Immature natural killer cell (primary cell): ENCODE data around the gene PLD1. TPM values are rescaled to one million over a fixed set of nuclear protein-coding genes. Genes with fewer than 3 reads are reported as not detected.

Experiments
- DNase-seq, 3 donors: peaks; one replicate each; pipeline ENCODE4 v3.0.0; 2022; ENCODE audit warnings: mixed read lengths in 1 of 3
- H3K27ac Mint-ChIP-seq, 6 donors: one replicate each; pipeline ENCODE4 v1.8.0; 2020; ENCODE audit warnings: mixed read lengths in 6 of 6, mild to moderate bottlenecking in 5 of 6, inconsistent platforms in 4 of 6, moderate library complexity in 3 of 6
- H3K27me3 Mint-ChIP-seq, 3 donors: one replicate each; pipeline ENCODE4 v1.8.0; 2020 to 2021; ENCODE audit warnings: low read depth in 3 of 3, mild to moderate bottlenecking in 3 of 3, mixed read lengths in 3 of 3, moderate library complexity in 3 of 3, inconsistent platforms in 1 of 3
- H3K36me3 Mint-ChIP-seq, 3 donors: one replicate each; pipeline ENCODE4 v1.8.0; 2020; ENCODE audit warnings: mixed read lengths in 3 of 3, inconsistent platforms in 2 of 3, mild to moderate bottlenecking in 2 of 3
- H3K4me1 Mint-ChIP-seq, 2 donors: one replicate each; pipeline ENCODE4 v1.8.0; 2020; ENCODE audit warnings: inconsistent platforms in 2 of 2, mild to moderate bottlenecking in 2 of 2, mixed read lengths in 2 of 2, moderate library complexity in 1 of 2
- H3K4me3 Mint-ChIP-seq, 5 donors: one replicate each; pipeline ENCODE4 v1.8.0; 2020; ENCODE audit warnings: mild to moderate bottlenecking in 5 of 5, mixed read lengths in 5 of 5, inconsistent platforms in 3 of 5, moderate library complexity in 3 of 5
- H3K9me3 Mint-ChIP-seq, 6 donors: one replicate each; pipeline ENCODE4 v1.8.0; 2020; ENCODE audit warnings: mild to moderate bottlenecking in 6 of 6, mixed read lengths in 6 of 6, inconsistent platforms in 4 of 6, moderate library complexity in 3 of 6
- polyA plus RNA-seq, 3 donors: library from polyadenylated mRNA; unstranded; fragments of 300-500 nt; fragmentation: Illumina TruSeq; gene quantifications; one replicate each; pipeline ENCODE4 v1.2.3, GENCODE V29; 2021

Gene PLD1
- polyA plus RNA-seq, 3 donors from 2014 or later: 3.8 to 7.2 TPM; not detected in 1

- Mint-ChIP-seq H3K36me3 (peaks cover 9 to 30% (median 14%) of the 10 kb centered on the region in 3 donors), H3K27me3 (no peaks in the 10 kb centered on the region), H3K4me1 (peaks cover 0 to 1% of the 10 kb centered on the region in 2 donors), H3K9me3 (no peaks in the 10 kb centered on the region), H3K27ac (no peak overlapping the region), H3K4me3 (no peak overlapping the region)
- no peak for DNase-seq
These were observed 125.0 kb downstream of the PLD1 start for GRCh38 chr3:171685116-171685895.

DNA sequence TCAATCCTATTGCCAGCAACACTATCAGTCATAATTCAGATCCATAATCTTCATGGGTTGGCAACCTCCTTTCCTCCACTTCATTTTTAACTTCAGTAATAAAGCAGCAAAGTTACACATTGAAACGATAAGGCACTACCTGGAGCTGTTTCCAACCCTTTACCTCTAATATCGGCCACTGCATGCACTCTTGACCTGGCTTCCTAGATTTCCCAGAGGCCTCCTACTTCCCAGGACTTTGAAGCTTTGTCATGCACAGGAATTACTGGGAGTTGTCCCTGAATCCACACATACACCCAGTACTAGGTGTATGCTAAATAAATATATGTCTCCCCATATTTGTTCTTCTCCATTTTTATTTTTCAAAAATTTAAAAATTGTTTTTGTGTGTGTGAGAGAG, 126.1 kb downstream of the PLD1 start:
- no peak overlapping the region for H3K27ac Mint-ChIP-seq
- DNase-seq: no peak
- H3K4me3 Mint-ChIP-seq: no peak overlapping the region
- H3K36me3 Mint-ChIP-seq: peaks cover 9 to 27% (median 13%) of the 10 kb centered on the region in 3 donors
- H3K9me3 Mint-ChIP-seq: no peaks in the 10 kb centered on the region
- H3K27me3 Mint-ChIP-seq: no peaks in the 10 kb centered on the region
- H3K4me1 Mint-ChIP-seq: no peaks in the 10 kb centered on the region

- DNase-seq: no peak
- no peak overlapping the region for H3K4me3 Mint-ChIP-seq
- peaks cover 9 to 23% (median 19%) of the 10 kb centered on the region in 3 donors for H3K36me3 Mint-ChIP-seq
- H3K27me3 Mint-ChIP-seq: peaks cover 0 to 2% (median 0%) of the 10 kb centered on the region in 3 donors
- no peak overlapping the region for H3K27ac Mint-ChIP-seq
- no peaks in the 10 kb centered on the region for H3K9me3 Mint-ChIP-seq
- no peaks in the 10 kb centered on the region for H3K4me1 Mint-ChIP-seq
These were observed 127.5 kb downstream of the PLD1 start for GRCh38 chr3:171682743-171683142.

- Mint-ChIP-seq H3K27me3 (peaks cover 0 to 2% (median 0%) of the 10 kb centered on the region in 3 donors), H3K27ac (no peak overlapping the region), H3K4me3 (no peak overlapping the region), H3K4me1 (no peaks in the 10 kb centered on the region), H3K9me3 (no peaks in the 10 kb centered on the region), H3K36me3 (peaks cover 5 to 28% (median 18%) of the 10 kb centered on the region in 3 donors)
- no peak for DNase-seq
These were observed 129.4 kb downstream of the PLD1 start for GRCh38 chr3:171680726-171681411.

DNA sequence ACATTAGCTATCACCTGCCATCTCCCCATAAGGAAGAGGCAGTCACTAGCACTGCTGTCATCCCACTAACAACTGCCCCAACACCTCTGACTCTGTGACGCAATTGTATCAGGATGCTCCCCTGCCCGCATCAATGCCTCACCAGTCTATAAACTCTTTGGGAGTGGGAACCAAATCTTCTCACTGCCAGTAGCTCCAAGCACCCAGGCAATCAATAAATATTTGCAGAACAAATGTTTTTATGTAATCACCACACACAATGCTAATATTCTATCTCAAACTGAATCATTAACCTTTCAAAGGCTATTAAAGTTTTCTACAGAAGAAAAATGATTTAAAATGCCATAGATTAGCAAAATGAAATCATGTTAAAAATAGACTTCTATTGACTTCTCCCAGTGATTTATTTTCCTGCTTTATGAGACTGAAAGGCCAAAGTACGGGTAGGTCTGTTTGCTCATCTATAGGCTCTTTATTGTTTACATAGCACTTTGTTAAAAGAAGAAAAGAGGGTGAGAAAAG, 131.3 kb downstream of the PLD1 start:
- no peak overlapping the region for H3K4me3 Mint-ChIP-seq
- H3K4me1 Mint-ChIP-seq: no peaks in the 10 kb centered on the region
- H3K36me3 Mint-ChIP-seq: peaks cover 0 to 28% (median 14%) of the 10 kb centered on the region in 3 donors
- no peaks in the 10 kb centered on the region for H3K9me3 Mint-ChIP-seq
- H3K27me3 Mint-ChIP-seq: peaks cover 0 to 2% (median 0%) of the 10 kb centered on the region in 3 donors
- H3K27ac Mint-ChIP-seq: no peak overlapping the region
- no peak for DNase-seq

DNA sequence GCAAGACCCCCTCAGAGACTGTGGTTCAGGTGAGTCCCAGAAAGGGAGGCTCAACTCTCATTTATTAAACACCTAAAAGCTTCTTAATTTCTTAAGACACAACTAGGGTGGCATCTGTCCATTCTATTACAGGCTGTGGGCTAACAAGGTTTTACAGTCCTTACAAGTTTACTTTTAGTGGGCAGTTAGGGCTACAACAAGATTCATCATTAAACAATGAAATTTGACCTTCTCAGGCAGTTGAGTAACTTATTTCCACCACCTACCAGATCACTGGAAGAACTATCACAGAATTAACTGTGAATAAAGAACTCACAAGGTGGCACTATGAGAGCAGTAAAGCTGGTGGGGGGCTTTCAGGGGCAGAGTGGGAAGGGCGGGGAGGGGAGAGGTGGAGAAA, 132.6 kb downstream of the PLD1 start:
- no peak overlapping the region for H3K4me3 Mint-ChIP-seq
- DNase-seq: no peak
- H3K27ac Mint-ChIP-seq: no peak overlapping the region
- peaks cover 0 to 2% (median 0%) of the 10 kb centered on the region in 3 donors for H3K27me3 Mint-ChIP-seq
- H3K36me3 Mint-ChIP-seq: peaks cover 3 to 20% (median 4%) of the 10 kb centered on the region in 3 donors
- H3K4me1 Mint-ChIP-seq: no peaks in the 10 kb centered on the region
- no peaks in the 10 kb centered on the region for H3K9me3 Mint-ChIP-seq

DNA sequence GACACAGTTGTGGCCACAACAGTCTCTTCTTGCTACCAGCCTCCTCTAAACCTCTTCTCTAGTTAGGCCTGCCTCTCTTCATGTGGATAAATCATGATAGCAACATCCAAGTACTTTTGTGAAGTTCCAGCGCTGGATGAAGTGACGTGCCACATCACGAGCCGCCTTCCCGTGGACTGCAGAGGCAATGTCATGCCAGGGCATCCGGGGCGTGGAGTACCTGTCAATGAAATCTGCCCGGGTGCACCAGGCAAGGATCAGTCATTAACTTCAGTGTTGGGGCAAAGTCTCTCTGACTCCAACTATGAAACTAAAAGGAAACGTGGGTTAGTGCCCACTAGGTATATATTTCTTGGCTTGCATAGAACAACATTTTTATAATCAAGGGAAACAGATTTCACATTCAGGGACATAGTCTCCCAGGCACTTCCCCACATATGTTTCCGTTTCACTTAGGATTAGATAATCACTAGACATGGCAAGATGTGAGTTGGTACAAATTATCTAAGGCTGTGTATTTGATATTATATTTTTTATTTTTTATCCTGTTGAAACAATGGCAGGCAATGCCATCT, 133.6 kb downstream of the PLD1 start:
- Mint-ChIP-seq H3K4me3 (no peak overlapping the region), H3K36me3 (peaks cover 3 to 20% (median 4%) of the 10 kb centered on the region in 3 donors), H3K9me3 (no peaks in the 10 kb centered on the region), H3K27me3 (peaks cover 0 to 2% (median 0%) of the 10 kb centered on the region in 3 donors), H3K4me1 (no peaks in the 10 kb centered on the region), H3K27ac (no peak overlapping the region)
- DNase-seq: no peak

DNA sequence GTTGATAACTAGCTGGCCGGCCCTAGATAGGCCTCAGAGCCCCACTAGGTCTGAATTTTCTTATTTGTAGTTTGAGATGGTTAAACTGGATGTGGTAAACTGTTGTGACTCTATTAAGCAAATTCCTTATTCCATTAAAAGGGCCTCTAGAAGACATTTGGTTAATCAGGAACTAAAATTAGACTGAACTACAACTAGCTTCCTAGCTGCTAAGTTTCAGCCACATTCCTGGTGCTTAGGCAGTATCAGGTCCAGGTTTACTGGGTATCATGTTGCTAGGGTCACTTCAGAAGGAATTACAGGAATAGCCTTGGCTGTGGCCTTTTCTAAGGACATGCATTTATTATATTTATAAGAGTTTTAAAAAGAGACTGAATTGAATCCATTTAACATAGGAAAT, 136.3 kb downstream of the PLD1 start:
- H3K27me3 Mint-ChIP-seq: peaks cover 0 to 2% (median 0%) of the 10 kb centered on the region in 3 donors

DNA sequence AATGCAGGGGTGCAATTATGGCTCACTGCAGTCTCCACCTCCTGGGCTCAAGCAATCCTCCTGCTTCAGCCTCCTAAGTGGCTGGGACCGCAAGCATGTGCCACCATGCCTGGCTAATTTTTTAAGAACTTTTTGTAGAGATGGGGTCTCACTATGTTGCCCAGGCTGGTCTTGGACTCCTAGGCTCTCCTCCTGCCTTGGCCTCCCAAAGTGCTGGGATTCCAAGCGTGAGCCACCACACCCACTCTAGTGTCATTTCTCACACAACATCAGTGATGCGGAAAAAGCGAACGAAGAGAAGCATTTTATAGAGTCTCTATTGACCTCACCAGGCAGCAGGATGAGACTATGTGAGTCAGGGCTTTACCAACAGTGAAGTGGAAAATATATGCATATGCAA, 137.7 kb downstream of the PLD1 start:
- Mint-ChIP-seq H3K4me1 (no peaks in the 10 kb centered on the region), H3K27me3 (peaks cover 0 to 2% (median 0%) of the 10 kb centered on the region in 3 donors), H3K36me3 (peaks cover 4 to 22% (median 7%) of the 10 kb centered on the region in 3 donors), H3K4me3 (no peak overlapping the region), H3K27ac (no peak overlapping the region), H3K9me3 (no peaks in the 10 kb centered on the region)
- no peak for DNase-seq

More for the DNA sequence above, 136.3 kb downstream of the PLD1 start:
- Mint-ChIP-seq H3K9me3 (no peaks in the 10 kb centered on the region), H3K27ac (no peak overlapping the region), H3K36me3 (peaks cover 4 to 22% (median 4%) of the 10 kb centered on the region in 3 donors), H3K4me1 (no peaks in the 10 kb centered on the region), H3K4me3 (no peak overlapping the region)
- DNase-seq: no peak

DNA sequence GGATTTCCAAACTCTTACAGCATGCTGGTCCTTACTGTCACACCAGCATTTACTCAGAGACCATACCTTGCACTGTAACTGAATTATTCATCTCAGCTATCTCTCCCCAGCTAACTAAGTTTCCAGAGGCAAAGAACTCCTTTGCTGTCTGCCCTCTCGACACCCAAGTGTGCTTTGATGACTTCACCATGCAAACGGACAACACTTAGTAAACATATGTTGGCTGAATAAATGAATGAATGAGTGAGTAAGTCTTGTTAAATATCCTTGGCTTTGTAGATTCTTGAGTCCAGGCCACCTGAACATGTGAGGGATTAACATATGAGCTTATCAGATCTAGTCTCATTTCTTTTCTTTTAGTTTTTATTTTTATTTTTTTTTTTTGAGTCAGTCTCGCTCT, 138.2 kb downstream of the PLD1 start:
- DNase-seq: no peak
- Mint-ChIP-seq H3K4me3 (no peak overlapping the region), H3K4me1 (no peaks in the 10 kb centered on the region), H3K27me3 (peaks cover 0 to 2% (median 0%) of the 10 kb centered on the region in 3 donors), H3K27ac (no peak overlapping the region), H3K36me3 (peaks cover 4 to 21% (median 7%) of the 10 kb centered on the region in 3 donors), H3K9me3 (no peaks in the 10 kb centered on the region)

DNA sequence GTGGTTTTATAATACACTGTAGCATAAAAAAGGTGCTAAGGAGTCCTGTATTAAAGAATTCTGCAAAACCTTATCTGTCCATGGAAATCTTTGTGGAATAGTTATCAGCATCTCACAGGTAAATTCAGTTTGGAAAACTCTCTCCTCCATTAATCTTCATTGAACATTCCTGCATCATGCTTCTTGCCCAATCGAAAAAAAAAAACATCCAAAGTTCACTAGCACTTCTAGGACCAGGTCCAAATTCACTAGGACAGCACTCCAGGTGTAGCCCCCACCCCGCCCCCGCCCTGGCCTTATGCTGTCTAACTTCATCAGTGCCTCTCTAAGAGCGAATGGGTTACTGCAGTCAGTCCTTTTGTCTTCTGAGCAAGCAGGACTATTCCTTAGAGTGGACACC, 138.6 kb downstream of the PLD1 start:
- no peaks in the 10 kb centered on the region for H3K9me3 Mint-ChIP-seq
- H3K36me3 Mint-ChIP-seq: peaks cover 4 to 20% (median 11%) of the 10 kb centered on the region in 3 donors
- no peak for DNase-seq
- H3K27me3 Mint-ChIP-seq: peaks cover 0 to 2% (median 0%) of the 10 kb centered on the region in 3 donors
- no peak overlapping the region for H3K4me3 Mint-ChIP-seq
- no peaks in the 10 kb centered on the region for H3K4me1 Mint-ChIP-seq
- H3K27ac Mint-ChIP-seq: no peak overlapping the region

GRCh38 chr3:171666516-171666915, 143.8 kb downstream of the PLD1 start:
- H3K27me3 Mint-ChIP-seq: peaks cover 0 to 2% (median 0%) of the 10 kb centered on the region in 3 donors
- no peak overlapping the region for H3K27ac Mint-ChIP-seq
- H3K36me3 Mint-ChIP-seq: peaks cover 12 to 43% (median 32%) of the 10 kb centered on the region in 3 donors
- no peak overlapping the region for H3K4me3 Mint-ChIP-seq
- no peaks in the 10 kb centered on the region for H3K4me1 Mint-ChIP-seq
- H3K9me3 Mint-ChIP-seq: no peaks in the 10 kb centered on the region
- DNase-seq: no peak

- Mint-ChIP-seq H3K36me3 (peaks cover 14 to 56% (median 46%) of the 10 kb centered on the region in 3 donors), H3K4me3 (no peak overlapping the region), H3K9me3 (no peaks in the 10 kb centered on the region), H3K27me3 (peaks cover 0 to 2% (median 0%) of the 10 kb centered on the region in 3 donors), H3K27ac (no peak overlapping the region), H3K4me1 (no peaks in the 10 kb centered on the region)
- no peak for DNase-seq
These were observed 146.5 kb downstream of the PLD1 start for GRCh38 chr3:171663805-171664204.

- Mint-ChIP-seq H3K4me3 (no peak overlapping the region), H3K36me3 (peaks cover 14 to 52% (median 44%) of the 10 kb centered on the region in 3 donors), H3K27me3 (no peaks in the 10 kb centered on the region), H3K4me1 (no peaks in the 10 kb centered on the region), H3K9me3 (no peaks in the 10 kb centered on the region), H3K27ac (peak overlapping the region in 1 of 6 donors; percentile 22)
- DNase-seq: no peak
These were observed 148.8 kb downstream of the PLD1 start for GRCh38 chr3:171661484-171661883.
